K562 (cell line): ENCODE results near the gene NUB1. TPM values are rescaled to one million over a fixed set of nuclear protein-coding genes. Genes with fewer than 3 reads are reported as not detected.

ENCODE experiments used
- ATAC-seq: fragments of 200-7000 bp; cut with Tn5 transposase; 3 replicates; pipeline ENCODE4 v1.9.1; 2020; ENCODE audit warnings: moderate library complexity
- BruUV-seq: library from RNA; stranded (reverse); fragments of 400-500 nt; replicated peaks from 2 replicates; lab custom pipeline; 2021; lab: Mats Ljungman, UMichigan
- CTCF ChIA-PET: fragments of 300-600 bp; formaldehyde crosslinking; extraction: SDS; loops from one replicate; lab custom pipeline; 2021; ENCODE audit warnings: low intra/inter-chr PET ratio; lab: Yijun Ruan, JAX
- POLR2A ChIA-PET: fragments of 300-600, 350-650 bp; sonication (Branson Sonifier 250); formaldehyde crosslinking; extraction: SDS; loops from one replicate; lab custom pipeline; 2021; ENCODE audit warnings: antibody characterized with exemption, inconsistent platforms; lab: Yijun Ruan, JAX
- DNase-seq, 4 experiments: peaks; one replicate each; pipeline versions ENCODE4 v3.0.0 to v3.0.0-alpha.2; 2011 to 2018; ENCODE audit warnings: low spot score in 3 of 4, mixed read lengths in 3 of 4; ENCODE audit errors: extremely low read depth in 1 of 4
- FAIRE-seq: peaks from 2 replicates; lab custom pipeline; 2011; peaks lifted over from hg19 to GRCh38; lab: Jason Lieb, UNC
- H2AFZ ChIP-seq: 2 replicates; pipeline ENCODE4 v1.6.0; 2011; ENCODE audit warnings: low read depth, low read length, control low read depth, inconsistent platforms
- H3K27ac ChIP-seq: fragments of 200-600 bp; 3 replicates; pipeline ENCODE4 v1.8.0; 2011; ENCODE audit warnings: low read depth, mild to moderate bottlenecking, control low read depth, inconsistent platforms, low read length, moderate library complexity, mixed read lengths; ENCODE audit errors: extremely low read depth
- H3K27me3 ChIP-seq, 2 experiments: fragments of 300-600 bp in 1 of 2; 2 replicates in 1 of 2; 3 replicates in 1 of 2; pipeline versions ENCODE4 v1.6.0 to v1.8.0; 2011; ENCODE audit warnings: inconsistent platforms in 2 of 2, low read length in 2 of 2, mild to moderate bottlenecking in 1 of 2, mixed read lengths in 1 of 2, moderate library complexity in 1 of 2; ENCODE audit not compliant: control insufficient read depth in 2 of 2, insufficient read depth in 2 of 2
- H3K36me3 ChIP-seq: fragments of 300-600 bp; 3 replicates; pipeline ENCODE4 v1.8.0; 2011; ENCODE audit warnings: mild to moderate bottlenecking, low read length, inconsistent platforms; ENCODE audit not compliant: control insufficient read depth, insufficient read depth
- H3K4me1 ChIP-seq, 2 experiments: fragments of 200-600 bp in 1 of 2; replicated peaks in 1 of 2; 2 replicates in 1 of 2; 3 replicates in 1 of 2; pipeline versions ENCODE4 v1.5.1 to v1.8.0; 2011; ENCODE audit warnings: inconsistent platforms in 2 of 2, low read length in 2 of 2, mild to moderate bottlenecking in 1 of 2, mixed read lengths in 1 of 2, moderate library complexity in 1 of 2; ENCODE audit not compliant: control insufficient read depth in 2 of 2, insufficient read depth in 2 of 2
- H3K4me2 ChIP-seq: 2 replicates; pipeline ENCODE4 v1.6.1; 2011; ENCODE audit warnings: low read length, control low read depth, inconsistent platforms, mixed read lengths; ENCODE audit not compliant: insufficient read depth
- H3K4me3 ChIP-seq: fragments of 200-600 bp; sonication (generic), shearing (Covaris generic); 2 replicates; pipeline ENCODE4 v1.5.1; 2016; ENCODE audit warnings: control low read depth, inconsistent platforms
- H3K79me2 ChIP-seq: fragments of 200-600 bp; 3 replicates; pipeline ENCODE4 v1.8.0; 2011; ENCODE audit warnings: low read length, inconsistent platforms; ENCODE audit not compliant: control insufficient read depth, insufficient read depth
- H3K9ac ChIP-seq, 2 experiments: 2 replicates each; pipeline versions ENCODE4 v1.6.0 to v1.6.1; 2011; ENCODE audit warnings: low read depth in 2 of 2, low read length in 2 of 2, control low read depth in 1 of 2, inconsistent platforms in 1 of 2, mild to moderate bottlenecking in 1 of 2, mixed read lengths in 1 of 2; ENCODE audit not compliant: insufficient read depth in 1 of 2
- H3K9me1 ChIP-seq: one replicate; pipeline ENCODE4 v1.6.0; 2011; ENCODE audit warnings: inconsistent platforms, mild to moderate bottlenecking, low read length, moderate library complexity; ENCODE audit not compliant: control insufficient read depth, insufficient read depth
- H3K9me3 ChIP-seq: replicated peaks from 2 replicates; pipeline ENCODE4 v1.5.1; 2011; ENCODE audit warnings: low read depth, low read length, inconsistent platforms; ENCODE audit not compliant: control insufficient read depth, insufficient read depth
- H4K20me1 ChIP-seq: replicated peaks from 2 replicates; pipeline ENCODE4 v1.6.1; 2011; ENCODE audit warnings: low read length, inconsistent platforms, mixed read lengths; ENCODE audit not compliant: control insufficient read depth, insufficient read depth
- BCOR ChIP-seq: fragments of 450-650 bp; IDR thresholded peaks from 2 replicates; pipeline ENCODE4 v1.6.1; 2016
- COPS2 ChIP-seq: fragments of 450-650 bp; conservative IDR thresholded peaks from 2 replicates; pipeline ENCODE4 v1.6.1; 2016; ENCODE audit warnings: mild to moderate bottlenecking, moderate library complexity
- DMBX1 ChIP-seq: fragments of 250-450 bp; sonication (Bioruptor Pico); IDR thresholded peaks from 2 replicates; pipeline ENCODE4 v1.8.0; 2022; ENCODE audit warnings: inconsistent platforms, mild to moderate bottlenecking, moderate library complexity, borderline replicate concordance
- FOXK1 ChIP-seq: sonication (generic); formaldehyde crosslinking; IDR thresholded peaks from 2 replicates; pipeline ENCODE4 v1.8.0; 2022; ENCODE audit warnings: missing genetic modification reagents, mild to moderate bottlenecking, borderline replicate concordance
- HOXB6 ChIP-seq: fragments of 250-450 bp; sonication (Bioruptor Pico); IDR thresholded peaks from 2 replicates; pipeline ENCODE4 v1.5.1; 2022; ENCODE audit warnings: mild to moderate bottlenecking, borderline replicate concordance
- MCM2 ChIP-seq: fragments of 450-650 bp; IDR thresholded peaks from 2 replicates; pipeline ENCODE4 v1.6.1; 2017; ENCODE audit warnings: low read depth, mild to moderate bottlenecking
- NFE2 ChIP-seq: IDR thresholded peaks from 2 replicates; pipeline ENCODE4 v1.6.1; 2014; ENCODE audit warnings: antibody characterized with exemption, low read depth
- NR4A1 ChIP-seq, 2 experiments: fragments of 250-450 bp in 1 of 2; fragments of 450-650 bp in 1 of 2; sonication (Bioruptor Pico) in 1 of 2; IDR thresholded peaks; 2 replicates each; pipeline versions ENCODE4 v1.4.0 to v1.6.1; 2016 to 2020; ENCODE audit warnings: mild to moderate bottlenecking in 2 of 2, missing compliant biosample characterization in 1 of 2, missing genetic modification characterization in 1 of 2, moderate library complexity in 1 of 2
- RAD51 ChIP-seq: fragments of 450-650 bp; IDR thresholded peaks from 2 replicates; pipeline ENCODE4 v1.7.1; 2016; ENCODE audit warnings: low read depth, mild to moderate bottlenecking, borderline replicate concordance
- SAP30 ChIP-seq: fragments of 200-600 bp; sonication (generic); IDR thresholded peaks from 2 replicates; pipeline ENCODE4 v1.6.1; 2012; ENCODE audit warnings: borderline replicate concordance, low read depth, mild to moderate bottlenecking, moderate library complexity, low read length, control low read depth, inconsistent platforms; ENCODE audit not compliant: insufficient read depth, poor library complexity, severe bottlenecking
- SREBF1 ChIP-seq: fragments of 150-350 bp; IDR thresholded peaks from 2 replicates; pipeline ENCODE4 v1.6.1; 2014; ENCODE audit warnings: antibody characterized with exemption, low read depth, low read length, borderline replicate concordance
- TFAM ChIP-seq: fragments of 250-450 bp; sonication (Bioruptor Pico); conservative IDR thresholded peaks from 2 replicates; pipeline ENCODE4 v1.5.0; 2021; ENCODE audit warnings: mild to moderate bottlenecking, moderate library complexity
- ZNF696 ChIP-seq: fragments of 250-450 bp; sonication (Bioruptor Pico); conservative IDR thresholded peaks from 2 replicates; pipeline ENCODE4 v1.4.0; 2020; ENCODE audit warnings: mild to moderate bottlenecking, moderate library complexity
- WGBS: fragments of 100-300 bp; shearing (Covaris generic); methylation state at CpG from one replicate; pipeline ENCODE4 v1.1.6; 2016; ENCODE audit warnings: low coverage, mixed read lengths; ENCODE audit not compliant: insufficient coverage; ENCODE audit errors: missing lambda C conversion rate; 5-methylcytosine and 5-hydroxymethylcytosine counted together
- in situ Hi-C: fragments of 300-500 bp; cut with MboI; formaldehyde crosslinking; loops from 4 replicates; pipeline ENCODE4 v1.15.0; 2018; ENCODE audit warnings: inconsistent platforms, mixed read lengths
- intact Hi-C: fragments of 100-400 bp; cut with micrococcal nuclease; formaldehyde crosslinking; loops from 2 replicates; pipeline ENCODE4 v1.14.2; 2022
- polyA plus RNA-seq, 8 experiments: library from polyadenylated mRNA; depleted of rRNA in 4 of 8; stranded (reverse) in 5 of 8; unstranded in 3 of 8; fragments of >200 nt; fragmentation: Nextera tagmentation in 2 of 8; fragmentation: Illumina TruSeq in 1 of 8; extraction: Ambion mirVana in 2 of 8; extraction: Trizol in 1 of 8; gene quantifications; 2 replicates each; pipeline versions ENCODE4 v1.2.1 to v1.2.3, GENCODE V29; 2011 to 2014; ENCODE audit warnings: inconsistent platforms in 1 of 8, missing spikeins in 1 of 8
- total RNA-seq, 7 experiments: library from RNA; depleted of rRNA in 6 of 7; stranded (reverse); fragments of >200 nt in 6 of 7; fragmentation: Illumina TruSeq in 2 of 7; extraction: Trizol in 2 of 7; gene quantifications; 2 replicates each; pipeline versions ENCODE4 v1.2.1 to v1.2.3, GENCODE V29; 2011 to 2021; ENCODE audit warnings: low replicate concordance in 1 of 7
- TF ChIP-seq, protein P1 (sequence below): fragments of 250-450 bp; sonication (Bioruptor Pico); IDR thresholded peaks from 2 replicates; pipeline ENCODE4 v1.8.0; 2022; ENCODE audit warnings: inconsistent platforms
- TF ChIP-seq, protein P2 (sequence below): fragments of 450-650 bp; IDR thresholded peaks from 2 replicates; pipeline ENCODE4 v1.6.1; 2016
- TF ChIP-seq, protein P3 (sequence below): sonication (generic); formaldehyde crosslinking; IDR thresholded peaks from 2 replicates; pipeline ENCODE4 v1.4.0; 2020; ENCODE audit warnings: mild to moderate bottlenecking, missing genetic modification reagents

The NUB1 gene
- total and polyA plus RNA-seq, 9 of the 15 experiments (the other 6 are each of a cell fraction or from before 2014, with no cell fraction given), result 43.2 to 159 (median 85.2) TPM

DNA sequence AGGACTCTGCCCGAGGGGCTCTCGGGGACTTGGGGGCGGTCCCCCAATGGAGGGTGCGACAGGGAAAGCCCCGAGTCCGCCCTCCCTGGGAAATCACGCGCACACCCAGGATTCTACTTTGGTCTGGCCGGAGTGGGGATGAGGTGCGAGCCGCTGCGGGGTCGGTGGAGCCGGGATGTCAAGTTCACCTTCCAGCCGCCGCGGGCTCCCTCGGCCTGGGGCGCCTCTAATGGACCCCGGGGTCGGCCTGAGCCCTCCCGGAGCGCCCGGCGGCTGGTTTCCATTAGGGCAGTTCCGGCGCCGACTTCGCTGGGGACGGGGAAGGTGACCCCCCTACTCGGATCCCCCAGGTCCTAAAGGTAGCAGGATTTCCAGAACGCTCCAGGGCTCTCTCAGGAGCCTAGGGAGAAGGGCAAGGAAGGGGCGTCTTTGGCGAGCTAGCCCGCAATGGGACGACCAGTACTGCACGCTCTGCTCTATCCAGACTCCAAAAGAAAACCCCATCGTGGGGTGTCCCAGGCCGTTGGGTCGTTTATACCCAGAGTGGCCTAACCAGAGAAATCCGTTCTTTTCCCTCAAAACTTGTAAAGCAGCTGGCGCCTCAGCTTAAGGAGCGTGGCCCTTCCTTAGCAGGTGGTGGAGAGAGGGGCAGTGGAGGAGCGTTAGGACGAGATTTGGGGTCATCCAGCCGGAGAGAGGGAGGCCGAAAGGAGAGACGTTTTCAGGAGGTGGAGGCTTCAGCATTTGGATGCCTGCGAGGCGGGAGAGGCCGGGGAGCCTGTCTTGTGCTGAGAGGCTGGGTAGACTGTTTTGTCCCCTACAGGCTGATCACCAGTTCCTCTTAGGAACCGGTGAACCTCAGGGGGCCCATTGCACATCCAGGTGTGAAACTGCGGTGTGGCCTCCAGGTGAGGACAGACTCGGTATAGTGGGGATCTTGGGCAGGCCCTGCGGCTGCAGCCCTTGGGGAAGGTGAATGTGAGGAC, 69.1 kb downstream of the NUB1 start:
- in situ Hi-C loops, result no loop called here
- TF ChIP-seq TFAM, result no peak
- TF ChIP-seq SREBF1, result no peak
- TF ChIP-seq, protein P1, sequence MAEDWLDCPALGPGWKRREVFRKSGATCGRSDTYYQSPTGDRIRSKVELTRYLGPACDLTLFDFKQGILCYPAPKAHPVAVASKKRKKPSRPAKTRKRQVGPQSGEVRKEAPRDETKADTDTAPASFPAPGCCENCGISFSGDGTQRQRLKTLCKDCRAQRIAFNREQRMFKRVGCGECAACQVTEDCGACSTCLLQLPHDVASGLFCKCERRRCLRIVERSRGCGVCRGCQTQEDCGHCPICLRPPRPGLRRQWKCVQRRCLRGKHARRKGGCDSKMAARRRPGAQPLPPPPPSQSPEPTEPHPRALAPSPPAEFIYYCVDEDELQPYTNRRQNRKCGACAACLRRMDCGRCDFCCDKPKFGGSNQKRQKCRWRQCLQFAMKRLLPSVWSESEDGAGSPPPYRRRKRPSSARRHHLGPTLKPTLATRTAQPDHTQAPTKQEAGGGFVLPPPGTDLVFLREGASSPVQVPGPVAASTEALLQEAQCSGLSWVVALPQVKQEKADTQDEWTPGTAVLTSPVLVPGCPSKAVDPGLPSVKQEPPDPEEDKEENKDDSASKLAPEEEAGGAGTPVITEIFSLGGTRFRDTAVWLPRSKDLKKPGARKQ (CRISPR knock-in tag), result no peak
- no peak for TF ChIP-seq DMBX1 (CRISPR knock-in tag)
- no peak for TF ChIP-seq NR4A1 (CRISPR knock-in tag; IDR thresholded peaks at IDR 0.05)
- TF ChIP-seq NR4A1 (tag; IDR thresholded peaks at IDR 0.05), result no peak
- TF ChIP-seq ZNF696 (CRISPR knock-in tag), result no peak
- no peak for TF ChIP-seq MCM2
- no peak for TF ChIP-seq COPS2
- no peak for TF ChIP-seq HOXB6
- no peak for TF ChIP-seq SAP30
- TF ChIP-seq, protein P2, sequence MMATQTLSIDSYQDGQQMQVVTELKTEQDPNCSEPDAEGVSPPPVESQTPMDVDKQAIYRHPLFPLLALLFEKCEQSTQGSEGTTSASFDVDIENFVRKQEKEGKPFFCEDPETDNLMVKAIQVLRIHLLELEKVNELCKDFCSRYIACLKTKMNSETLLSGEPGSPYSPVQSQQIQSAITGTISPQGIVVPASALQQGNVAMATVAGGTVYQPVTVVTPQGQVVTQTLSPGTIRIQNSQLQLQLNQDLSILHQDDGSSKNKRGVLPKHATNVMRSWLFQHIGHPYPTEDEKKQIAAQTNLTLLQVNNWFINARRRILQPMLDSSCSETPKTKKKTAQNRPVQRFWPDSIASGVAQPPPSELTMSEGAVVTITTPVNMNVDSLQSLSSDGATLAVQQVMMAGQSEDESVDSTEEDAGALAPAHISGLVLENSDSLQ, result no peak
- no peak for TF ChIP-seq FOXK1
- no peak for TF ChIP-seq RAD51
- no peak for TF ChIP-seq BCOR
- TF ChIP-seq, protein P3, sequence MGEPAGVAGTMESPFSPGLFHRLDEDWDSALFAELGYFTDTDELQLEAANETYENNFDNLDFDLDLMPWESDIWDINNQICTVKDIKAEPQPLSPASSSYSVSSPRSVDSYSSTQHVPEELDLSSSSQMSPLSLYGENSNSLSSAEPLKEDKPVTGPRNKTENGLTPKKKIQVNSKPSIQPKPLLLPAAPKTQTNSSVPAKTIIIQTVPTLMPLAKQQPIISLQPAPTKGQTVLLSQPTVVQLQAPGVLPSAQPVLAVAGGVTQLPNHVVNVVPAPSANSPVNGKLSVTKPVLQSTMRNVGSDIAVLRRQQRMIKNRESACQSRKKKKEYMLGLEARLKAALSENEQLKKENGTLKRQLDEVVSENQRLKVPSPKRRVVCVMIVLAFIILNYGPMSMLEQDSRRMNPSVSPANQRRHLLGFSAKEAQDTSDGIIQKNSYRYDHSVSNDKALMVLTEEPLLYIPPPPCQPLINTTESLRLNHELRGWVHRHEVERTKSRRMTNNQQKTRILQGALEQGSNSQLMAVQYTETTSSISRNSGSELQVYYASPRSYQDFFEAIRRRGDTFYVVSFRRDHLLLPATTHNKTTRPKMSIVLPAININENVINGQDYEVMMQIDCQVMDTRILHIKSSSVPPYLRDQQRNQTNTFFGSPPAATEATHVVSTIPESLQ (CRISPR knock-in tag), result no peak
- no peak for TF ChIP-seq NFE2

More for the DNA sequence above, 69.1 kb downstream of the NUB1 start:
- Histone ChIP-seq H2AFZ (peak overlapping the region; percentile 76), H3K4me3 (no peak overlapping the region), H3K36me3 (no peaks in the 10 kb centered on the region), H3K27ac (no peak overlapping the region), H3K9me1 (no peaks in the 10 kb centered on the region), H3K9ac (peak overlapping the region in 1 of 2 experiments; percentile 22; a peak in 2 of 4 replicates), H3K27me3 (peaks cover 4 to 6% of the 10 kb centered on the region in 2 experiments; a peak in 1 of 5 replicates), H3K9me3 (no peaks in the 10 kb centered on the region; the same call in 1 of the 2 replicates), H4K20me1 (no peaks in the 10 kb centered on the region), H3K4me1 (peaks cover 11 to 29% of the 10 kb centered on the region in 2 experiments), H3K79me2 (no peaks in the 10 kb centered on the region), H3K4me2 (no peak overlapping the region)
- ChIA-PET CTCF (no interaction called here), POLR2A (interaction anchor here (0.6 kb wide), 1 partner anchor 36 kb away, joined by 3 read pairs; no protein-coding TSS in a partner anchor)
- intact Hi-C loops, result loop anchor here (1.0 to 5.0 kb wide), 2 partner anchors 37 to 42 kb away; no protein-coding TSS in a partner anchor
- DNase-seq, result no peak
- no peak for FAIRE-seq
- no TSS peak for BruUV-seq
- no peak for ATAC-seq
- 68% methylated on average over 49 of the region's 55 CpGs for WGBS
